GM18505 (cell line): ENCODE data around the gene OSBPL5.

Experiments
- ATAC-seq: cut with Tn5 transposase; IDR thresholded peaks from one replicate; pipeline ENCODE4 v1.9.1; 2021; ENCODE audit not compliant: unreplicated experiment
- POLR2A ChIP-seq: IDR thresholded peaks from 4 replicates; pipeline ENCODE4 v1.6.1; 2011; ENCODE audit warnings: borderline replicate concordance; ENCODE audit not compliant: insufficient read depth, insufficient read length; ENCODE audit errors: extremely low read depth

OSBPL5 gene

DNA sequence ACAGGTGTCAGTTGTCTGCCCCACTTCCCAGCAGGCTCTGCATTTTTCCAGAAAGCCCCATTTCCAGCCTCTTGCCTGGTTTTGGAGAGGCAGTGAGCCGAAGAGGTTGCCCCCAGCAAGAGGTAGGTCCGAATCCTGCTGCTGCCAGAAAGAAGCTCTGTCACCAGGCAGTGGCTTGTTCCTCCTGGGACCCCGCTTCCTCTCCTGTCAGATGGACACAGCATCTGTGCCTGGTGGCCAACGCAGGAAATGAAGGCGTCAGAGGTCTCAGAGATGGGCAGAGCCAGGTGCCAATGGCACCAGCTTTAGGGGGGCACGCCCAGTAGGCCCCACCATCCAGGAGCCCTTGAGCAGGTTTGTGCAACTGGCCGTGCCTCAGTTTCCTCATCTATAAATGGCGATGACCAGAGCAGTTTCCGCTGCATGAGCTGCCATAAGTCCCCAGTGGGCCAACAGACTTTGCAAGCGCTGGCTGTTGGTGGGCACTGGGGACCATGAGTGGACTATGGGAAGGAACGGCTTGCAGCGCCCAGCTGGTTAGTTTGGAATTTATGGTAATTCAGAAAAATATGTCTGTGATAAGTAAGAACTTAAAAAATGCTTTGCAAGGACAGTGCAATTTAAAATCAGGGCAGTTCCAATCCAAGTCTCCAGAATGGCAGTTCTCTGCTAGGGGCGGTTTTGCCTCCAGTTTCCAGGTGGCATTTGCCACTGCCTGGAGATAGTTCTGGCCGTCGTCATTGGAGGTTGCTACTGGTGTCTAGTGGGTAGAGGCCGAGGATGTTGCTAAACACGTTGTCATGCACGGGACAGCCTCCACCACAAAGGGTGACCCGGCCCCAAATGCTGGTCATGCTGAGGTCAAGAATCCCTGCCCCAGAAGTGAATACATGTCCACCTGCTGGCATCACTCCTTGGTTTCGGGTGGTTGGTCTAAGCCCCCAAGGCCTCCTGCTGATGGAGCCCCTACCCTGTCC is 2.3 kb upstream of the OSBPL5 start:
- no peak for TF ChIP-seq POLR2A
- no peak for ATAC-seq

DNA sequence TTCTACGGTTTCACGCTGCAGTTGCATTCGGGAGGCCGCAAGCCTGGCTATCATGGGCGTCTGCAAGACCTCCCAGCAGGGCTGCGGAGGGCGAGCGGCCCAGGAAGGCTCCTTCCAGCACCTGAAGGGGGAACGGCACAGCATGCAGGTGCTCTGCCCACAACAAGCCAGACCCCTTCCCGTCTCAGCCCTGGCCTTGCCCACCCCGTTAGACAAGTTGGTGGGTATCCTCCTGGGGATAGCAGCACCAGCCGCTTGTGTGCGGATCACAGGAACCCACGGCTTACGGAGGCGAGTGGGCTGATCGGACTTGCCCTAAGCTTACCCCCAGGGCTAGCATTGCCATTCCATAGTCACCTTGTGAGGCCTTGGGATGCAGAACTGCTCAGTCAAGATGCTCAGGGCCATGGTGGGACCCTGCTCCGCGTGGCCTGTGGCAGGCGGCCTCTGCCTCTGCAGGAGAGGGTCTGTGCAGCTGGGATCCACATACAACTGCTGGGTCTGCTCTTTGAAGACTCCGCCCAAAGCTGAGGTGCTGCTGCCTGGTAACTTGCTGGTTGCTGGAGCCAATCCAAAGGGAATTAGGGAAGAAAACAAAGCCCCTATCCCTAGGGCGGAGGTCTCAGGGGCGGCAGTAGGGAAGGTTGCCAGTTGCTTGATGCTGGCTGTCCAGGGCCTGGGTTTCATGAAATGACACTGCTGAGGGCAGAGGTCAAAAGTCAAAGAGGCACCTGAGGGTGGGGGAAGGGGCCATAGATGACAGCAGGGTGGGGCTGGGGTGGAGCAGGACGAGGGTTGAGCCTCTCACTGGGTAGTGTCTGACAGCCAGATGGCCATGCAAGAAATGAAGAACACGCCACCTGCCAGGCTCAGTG is 1.4 kb upstream of the OSBPL5 start:
- TF ChIP-seq POLR2A: no peak
- ATAC-seq: no peak

DNA sequence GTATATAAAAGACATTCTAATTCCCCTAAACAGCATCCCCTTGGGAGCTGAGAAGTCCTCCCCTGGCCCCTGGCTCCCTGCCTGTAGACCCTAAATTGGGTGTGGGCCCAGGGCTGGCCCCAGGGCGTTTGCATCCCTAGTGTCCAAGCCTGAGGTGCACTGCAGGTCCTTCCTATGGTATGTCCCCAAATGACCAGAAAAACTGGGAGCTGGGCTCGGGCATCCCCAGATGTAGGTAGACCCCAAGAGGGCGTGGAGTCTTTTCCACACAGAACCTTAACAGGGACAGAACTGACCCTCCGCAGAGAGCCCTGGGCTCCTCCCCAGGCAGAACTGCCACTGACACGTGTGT is 782 bp upstream of the OSBPL5 start:
- ATAC-seq: no peak

DNA sequence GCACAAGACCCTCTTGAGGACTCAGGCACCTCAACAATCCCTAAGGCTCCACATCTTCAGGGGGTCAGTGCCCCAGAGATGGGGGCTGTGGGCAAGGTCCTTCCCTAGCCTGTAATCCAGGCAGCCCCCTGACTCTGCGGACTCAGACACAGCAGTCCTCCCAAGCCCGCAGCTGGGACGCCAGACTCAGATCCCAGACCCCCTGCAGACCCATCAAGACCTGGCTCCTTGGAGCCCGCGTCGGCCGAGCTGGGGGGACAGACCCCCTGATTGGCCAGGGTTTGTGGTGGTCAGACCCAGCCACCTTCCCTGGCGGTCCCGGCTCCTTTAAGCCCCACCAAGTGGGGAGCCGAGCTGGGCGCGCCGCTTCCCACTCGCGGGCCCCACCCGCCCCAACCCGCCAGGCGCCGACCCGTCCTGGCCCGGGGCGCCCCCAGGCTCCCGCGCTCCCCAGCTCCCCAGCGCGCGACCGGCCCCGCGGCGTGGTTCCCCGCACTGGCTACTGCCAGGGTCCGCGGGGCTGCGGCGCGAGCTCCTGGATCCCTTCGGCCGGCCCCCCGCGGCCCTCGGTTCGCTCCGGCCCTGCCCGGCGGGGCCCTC is 458 bp downstream of the OSBPL5 start:
- ATAC-seq: no peak
- TF ChIP-seq POLR2A: no peak

More for the DNA sequence above, 782 bp upstream of the OSBPL5 start:
- TF ChIP-seq POLR2A: no peak

DNA sequence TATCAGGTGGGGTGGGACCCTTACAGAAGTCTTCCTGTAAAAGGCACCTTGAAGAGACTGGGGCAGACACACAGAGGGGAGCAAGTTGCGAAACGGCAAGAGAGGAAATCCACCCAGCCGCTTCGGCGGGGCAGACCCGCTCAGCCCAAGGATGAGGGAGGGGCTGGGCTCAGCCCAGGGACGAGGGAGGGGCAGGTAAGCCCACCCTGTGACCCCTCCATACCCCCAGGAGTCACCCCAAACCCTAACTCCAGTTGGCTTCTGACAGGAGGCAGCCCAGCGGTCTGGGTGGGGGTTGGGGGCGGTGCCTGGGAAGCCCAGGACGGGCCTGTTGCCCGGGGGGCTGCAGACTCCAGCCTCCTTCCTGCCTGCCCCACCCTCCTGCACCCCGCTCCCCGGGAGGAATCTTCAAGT is 965 bp downstream of the OSBPL5 start:
- no peak for ATAC-seq
- TF ChIP-seq POLR2A: no peak

DNA sequence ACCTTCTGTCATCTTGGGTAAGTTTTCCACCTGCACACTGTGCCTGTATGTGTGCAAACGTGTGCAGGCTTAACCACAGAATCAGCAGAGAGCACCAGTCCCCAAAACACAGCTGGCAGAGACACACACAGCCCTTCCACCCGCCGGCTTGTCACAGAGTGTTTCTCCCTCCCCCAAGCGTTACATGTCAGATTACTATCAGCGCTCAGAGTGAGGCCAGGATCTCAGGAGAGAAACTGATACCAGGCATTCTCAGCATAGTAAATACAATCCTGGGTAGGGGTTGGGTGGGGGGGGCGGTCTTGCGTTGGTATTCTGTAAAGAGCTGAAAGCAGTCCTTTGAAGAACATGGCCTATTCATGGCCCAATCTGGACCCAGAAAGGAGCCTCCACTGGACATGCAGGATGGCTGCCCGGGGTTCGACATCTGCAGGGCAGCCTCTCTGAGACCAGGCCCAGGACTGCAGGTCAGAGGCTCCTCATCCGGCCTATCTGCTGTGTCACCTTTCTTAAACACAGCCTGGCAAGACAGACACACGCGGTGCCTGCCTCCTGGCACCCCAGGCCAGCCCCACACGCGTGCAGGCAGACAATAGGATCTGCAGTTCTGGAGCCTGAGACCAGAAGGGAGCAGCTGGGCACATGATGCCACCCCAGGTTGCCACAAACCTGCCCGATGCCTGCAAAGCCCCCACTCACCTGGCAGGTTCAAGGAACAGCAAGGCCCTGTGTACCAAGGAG is 1.7 kb downstream of the OSBPL5 start:
- TF ChIP-seq POLR2A: no peak
- ATAC-seq: no peak

GRCh38 chr11:3162410-3163240 is 2.5 kb downstream of the OSBPL5 start:
- ATAC-seq: no peak
- no peak for TF ChIP-seq POLR2A

DNA sequence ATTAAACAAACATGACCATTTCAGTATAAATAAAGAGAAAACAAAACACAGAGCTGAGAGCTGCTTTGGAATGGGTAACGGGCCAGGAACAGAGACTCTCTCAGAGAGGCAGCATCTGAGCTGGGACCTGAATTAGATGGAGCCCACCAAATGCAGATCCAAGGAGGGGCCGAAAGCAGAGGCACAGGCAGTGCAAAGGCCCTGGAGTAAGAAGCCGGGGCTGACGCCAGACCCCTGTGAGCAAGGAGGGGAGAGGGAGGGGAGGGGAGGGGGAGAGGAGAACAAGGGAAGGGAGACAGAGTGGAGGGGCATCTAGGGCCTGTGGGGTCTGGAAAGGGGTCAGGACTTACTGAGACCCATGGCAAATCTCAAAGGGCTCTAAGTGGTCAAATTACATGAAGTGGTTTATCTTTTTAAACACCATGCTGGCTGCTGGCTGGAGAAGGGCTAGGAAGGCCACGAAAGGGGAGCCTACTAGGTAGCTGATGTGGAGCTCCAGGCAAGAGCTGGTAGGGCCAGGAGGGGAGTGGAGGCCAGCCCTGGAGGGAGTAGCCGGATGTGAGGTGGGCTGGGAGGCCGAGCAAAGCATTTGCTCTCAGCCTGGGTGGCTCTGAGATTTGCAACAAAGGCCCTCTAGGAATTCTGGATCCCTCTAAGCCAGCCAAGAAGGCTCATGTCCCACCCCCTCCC is 3.2 kb downstream of the OSBPL5 start:
- no peak for ATAC-seq
- TF ChIP-seq POLR2A: no peak

GRCh38 chr11:3161309-3161708 is 3.8 kb downstream of the OSBPL5 start:
- TF ChIP-seq POLR2A: no peak
- ATAC-seq: no peak

GRCh38 chr11:3160252-3161031 is 4.7 kb downstream of the OSBPL5 start:
- TF ChIP-seq POLR2A: no peak
- ATAC-seq: no peak
